Muscle layer of colon (tissue), 2 donors: ENCODE results near the gene IL1F10.

Source experiments
- H3K27ac ChIP-seq: one replicate; pipeline ENCODE4 v1.7.0; 2013; ENCODE audit warnings: low read depth, mild to moderate bottlenecking, low read length, moderate library complexity
- H3K27me3 ChIP-seq, 2 donors: one replicate each; pipeline ENCODE4 v1.7.0; 2013; ENCODE audit warnings: low read length in 2 of 2, mild to moderate bottlenecking in 2 of 2; ENCODE audit not compliant: insufficient read depth in 2 of 2, control insufficient read depth in 1 of 2
- H3K36me3 ChIP-seq: one replicate; pipeline ENCODE4 v1.7.0; 2013; ENCODE audit warnings: mild to moderate bottlenecking, low read length; ENCODE audit not compliant: insufficient read depth
- H3K4me1 ChIP-seq: one replicate; pipeline ENCODE4 v1.7.0; 2013; ENCODE audit warnings: mild to moderate bottlenecking, low read length; ENCODE audit not compliant: insufficient read depth
- H3K4me3 ChIP-seq, 2 donors: one replicate each; pipeline ENCODE4 v1.7.0; 2013; ENCODE audit warnings: low read length in 2 of 2, low read depth in 1 of 2, mild to moderate bottlenecking in 1 of 2, moderate library complexity in 1 of 2
- H3K9ac ChIP-seq: one replicate; pipeline ENCODE4 v1.7.0; 2013; ENCODE audit warnings: low read length
- H3K9me3 ChIP-seq: one replicate; pipeline ENCODE4 v1.7.0; 2013; ENCODE audit warnings: mild to moderate bottlenecking, low read length
- donor health status: abdominal sarcoma.
- donor health status: Adenocarcinoma of cecum.

The IL1F10 gene

GRCh38 chr2:113103277-113103676 is 35.5 kb downstream of the IL1F10 start:
- no peaks in the 10 kb centered on the region for H3K27me3 ChIP-seq
- no peak overlapping the region for H3K27ac ChIP-seq
- H3K36me3 ChIP-seq, result no peaks in the 10 kb centered on the region
- H3K4me3 ChIP-seq, result no peak overlapping the region
- no peaks in the 10 kb centered on the region for H3K9me3 ChIP-seq
- no peaks in the 10 kb centered on the region for H3K4me1 ChIP-seq
- H3K9ac ChIP-seq, result no peak overlapping the region

GRCh38 chr2:113104054-113104611 is 36.4 kb downstream of the IL1F10 start:
- H3K27ac ChIP-seq, result no peak overlapping the region
- H3K36me3 ChIP-seq, result no peaks in the 10 kb centered on the region
- no peak overlapping the region for H3K9ac ChIP-seq
- no peaks in the 10 kb centered on the region for H3K4me1 ChIP-seq
- no peak overlapping the region for H3K4me3 ChIP-seq
- H3K27me3 ChIP-seq, result no peaks in the 10 kb centered on the region
- H3K9me3 ChIP-seq, result no peaks in the 10 kb centered on the region

DNA sequence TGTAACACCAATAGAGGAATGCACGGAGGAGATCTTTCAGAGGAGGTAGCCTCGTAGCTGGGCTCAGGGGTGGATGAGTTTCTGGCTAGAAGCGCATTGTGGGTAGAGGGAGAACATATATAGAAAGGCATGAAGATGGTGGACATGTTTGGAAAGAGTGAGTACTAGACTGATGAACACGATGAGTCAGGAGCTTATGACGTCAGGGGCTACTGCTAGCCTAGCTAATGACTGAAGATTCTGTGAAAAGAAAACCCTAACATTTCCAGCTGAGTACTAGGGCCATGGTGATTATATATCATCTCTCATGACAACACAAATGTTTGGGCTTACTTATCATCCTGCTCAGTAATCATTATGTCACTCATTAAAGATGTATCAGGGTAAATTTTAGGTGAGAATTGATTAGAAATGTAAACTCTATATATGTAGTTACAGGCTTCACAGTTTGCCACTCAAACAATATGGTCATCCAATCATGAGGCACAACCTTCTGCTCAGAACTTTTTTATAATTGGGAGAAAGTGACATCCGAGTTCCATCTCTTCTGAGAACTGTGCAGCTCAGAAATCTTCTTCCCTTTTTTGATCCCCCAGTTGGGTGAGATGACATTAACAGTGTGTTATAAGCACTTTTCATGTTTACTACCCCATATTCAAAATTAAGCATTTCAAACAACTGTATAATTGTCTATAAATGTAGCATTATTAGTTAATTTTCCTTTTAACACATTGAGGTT is 37.4 kb downstream of the IL1F10 start:
- Histone ChIP-seq H3K27me3 (no peaks in the 10 kb centered on the region), H3K9me3 (no peaks in the 10 kb centered on the region), H3K4me1 (no peaks in the 10 kb centered on the region), H3K27ac (no peak overlapping the region), H3K36me3 (no peaks in the 10 kb centered on the region), H3K9ac (no peak overlapping the region), H3K4me3 (no peak overlapping the region)

DNA sequence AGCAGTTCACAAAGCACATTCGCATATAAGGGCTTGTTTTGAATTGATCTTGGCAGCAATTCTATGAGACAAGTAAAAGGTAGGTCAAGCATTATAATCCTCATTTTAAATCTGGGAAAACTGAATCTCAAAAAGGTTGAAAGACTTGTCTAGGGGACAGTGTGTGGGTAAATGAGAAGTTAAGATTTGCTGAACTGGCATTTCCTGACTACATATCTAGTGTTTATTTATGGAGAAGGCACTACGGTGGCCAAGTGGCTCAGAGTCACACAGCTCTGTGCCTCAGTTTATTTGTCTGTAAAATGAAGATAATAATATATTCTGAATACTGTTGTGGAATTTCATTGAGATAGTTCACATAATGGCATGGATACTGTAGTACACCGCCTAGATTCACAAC is 43.4 kb downstream of the IL1F10 start:
- Histone ChIP-seq H3K36me3 (no peaks in the 10 kb centered on the region), H3K27me3 (no peaks in the 10 kb centered on the region), H3K4me3 (no peak overlapping the region), H3K4me1 (no peaks in the 10 kb centered on the region), H3K9me3 (no peaks in the 10 kb centered on the region), H3K27ac (no peak overlapping the region), H3K9ac (no peak overlapping the region)

DNA sequence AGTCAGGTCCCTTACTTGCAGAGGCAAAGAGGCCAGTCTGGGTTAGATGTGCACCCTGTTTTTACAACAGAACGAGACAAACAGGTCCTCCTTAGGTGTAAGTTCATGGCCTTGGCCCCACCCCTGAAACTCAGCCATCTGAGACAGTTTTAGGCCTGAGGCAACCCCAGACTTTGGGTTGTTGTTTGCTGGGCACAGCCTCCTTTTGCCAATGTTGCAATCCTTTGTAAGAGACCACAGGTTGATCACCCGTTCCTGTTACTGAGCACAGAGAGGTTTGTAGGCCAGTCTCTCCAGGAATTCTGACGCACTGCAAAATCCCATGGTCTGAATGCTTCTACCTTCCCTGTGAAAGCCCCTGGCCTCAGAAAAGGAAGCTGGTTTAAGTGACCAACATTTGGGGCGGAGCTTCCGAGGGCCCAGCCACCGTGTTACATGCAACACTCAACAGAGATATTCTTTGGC is 44.1 kb downstream of the IL1F10 start:
- no peak overlapping the region for H3K9ac ChIP-seq
- no peak overlapping the region for H3K4me3 ChIP-seq
- no peak overlapping the region for H3K27ac ChIP-seq
- H3K9me3 ChIP-seq, result no peaks in the 10 kb centered on the region
- no peaks in the 10 kb centered on the region for H3K36me3 ChIP-seq
- H3K27me3 ChIP-seq, result no peaks in the 10 kb centered on the region
- H3K4me1 ChIP-seq, result no peaks in the 10 kb centered on the region

DNA sequence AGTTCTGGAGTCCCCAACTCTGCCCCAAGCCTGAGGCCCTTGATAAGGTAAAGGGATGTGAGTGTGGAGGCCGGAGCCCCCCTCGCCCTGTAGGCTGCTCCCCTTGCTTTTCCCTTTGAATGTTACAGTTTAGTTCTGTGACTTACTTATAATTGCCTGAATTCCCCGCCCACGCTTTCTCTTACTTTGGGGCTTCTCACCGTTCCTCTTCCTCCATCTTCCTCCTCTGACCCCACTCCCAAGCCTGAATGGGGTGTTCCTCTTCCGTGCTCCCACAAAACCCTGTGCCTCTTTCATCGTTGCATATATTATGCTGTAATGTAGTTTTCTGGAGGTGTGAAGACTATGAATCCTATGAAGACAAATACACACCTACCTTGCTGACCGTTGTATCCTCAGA is 44.7 kb downstream of the IL1F10 start:
- no peaks in the 10 kb centered on the region for H3K9me3 ChIP-seq
- no peaks in the 10 kb centered on the region for H3K27me3 ChIP-seq
- H3K27ac ChIP-seq, result no peak overlapping the region
- no peaks in the 10 kb centered on the region for H3K36me3 ChIP-seq
- H3K4me3 ChIP-seq, result no peak overlapping the region
- H3K4me1 ChIP-seq, result no peaks in the 10 kb centered on the region
- H3K9ac ChIP-seq, result no peak overlapping the region

GRCh38 chr2:113112871-113113270 is 45.1 kb downstream of the IL1F10 start:
- H3K4me3 ChIP-seq, result no peak overlapping the region
- no peaks in the 10 kb centered on the region for H3K36me3 ChIP-seq
- no peaks in the 10 kb centered on the region for H3K4me1 ChIP-seq
- H3K9ac ChIP-seq, result no peak overlapping the region
- H3K27ac ChIP-seq, result no peak overlapping the region
- no peaks in the 10 kb centered on the region for H3K9me3 ChIP-seq
- no peaks in the 10 kb centered on the region for H3K27me3 ChIP-seq

- Histone ChIP-seq H3K4me1 (no peaks in the 10 kb centered on the region), H3K27me3 (no peaks in the 10 kb centered on the region), H3K9me3 (no peaks in the 10 kb centered on the region), H3K27ac (no peak overlapping the region), H3K4me3 (no peak overlapping the region), H3K36me3 (no peaks in the 10 kb centered on the region), H3K9ac (no peak overlapping the region)
Measured at GRCh38 chr2:113113807-113114206, 46.0 kb downstream of the IL1F10 start.

DNA sequence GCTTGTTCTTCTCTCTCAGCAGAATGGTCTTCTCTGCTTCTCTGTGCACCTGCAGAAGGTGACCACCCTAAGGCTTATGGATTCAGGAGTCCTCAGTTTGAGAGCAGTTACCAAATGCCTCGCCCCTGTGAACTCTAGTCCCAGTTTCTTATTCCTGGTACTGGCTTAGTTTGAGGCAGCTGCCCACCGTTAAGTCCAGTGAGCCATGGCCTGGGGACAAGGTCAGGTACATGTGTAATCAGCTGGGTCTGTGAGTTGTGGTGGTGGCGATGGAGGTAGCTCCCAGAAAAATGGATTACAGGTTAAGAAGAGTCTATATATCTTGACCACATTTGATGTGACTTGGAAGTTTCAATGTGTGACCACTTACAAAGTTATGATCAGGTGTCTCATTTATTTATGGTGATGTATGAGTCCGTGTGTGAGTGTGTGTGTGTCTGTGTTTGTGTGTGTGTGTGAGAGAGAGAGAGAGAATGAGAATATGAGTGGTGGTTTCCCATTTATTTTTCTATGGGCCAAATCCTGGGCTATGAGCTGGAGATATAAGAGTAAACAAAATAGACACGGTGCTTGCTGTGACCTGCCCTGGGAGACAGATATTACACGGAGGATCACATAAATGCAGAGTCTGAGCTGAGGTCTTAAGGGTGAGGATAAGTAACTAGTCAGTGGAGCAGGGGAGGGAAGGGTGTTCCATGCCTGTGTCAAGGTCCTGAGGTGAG is 46.6 kb downstream of the IL1F10 start:
- Histone ChIP-seq H3K4me3 (no peak overlapping the region), H3K36me3 (no peaks in the 10 kb centered on the region), H3K27ac (no peak overlapping the region), H3K27me3 (no peaks in the 10 kb centered on the region), H3K4me1 (no peaks in the 10 kb centered on the region), H3K9me3 (no peaks in the 10 kb centered on the region), H3K9ac (no peak overlapping the region)

GRCh38 chr2:113114996-113115395 is 47.2 kb downstream of the IL1F10 start:
- H3K27me3 ChIP-seq, result no peaks in the 10 kb centered on the region
- H3K4me3 ChIP-seq, result no peak overlapping the region
- no peaks in the 10 kb centered on the region for H3K36me3 ChIP-seq
- no peaks in the 10 kb centered on the region for H3K4me1 ChIP-seq
- no peak overlapping the region for H3K9ac ChIP-seq
- no peak overlapping the region for H3K27ac ChIP-seq
- H3K9me3 ChIP-seq, result no peaks in the 10 kb centered on the region

GRCh38 chr2:113116100-113116958 is 48.6 kb downstream of the IL1F10 start:
- Histone ChIP-seq H3K27ac (no peak overlapping the region), H3K9me3 (no peaks in the 10 kb centered on the region), H3K9ac (no peak overlapping the region), H3K4me1 (no peaks in the 10 kb centered on the region), H3K36me3 (no peaks in the 10 kb centered on the region), H3K4me3 (no peak overlapping the region), H3K27me3 (no peaks in the 10 kb centered on the region)
